Midbrain (tissue), 1 donor: ENCODE measurements around the gene DPYSL5.

Source experiments
- DNase-seq: peaks from one replicate; lab custom pipeline; 2025; lab: John Stamatoyannopoulos, UW

DPYSL5 gene

DNA sequence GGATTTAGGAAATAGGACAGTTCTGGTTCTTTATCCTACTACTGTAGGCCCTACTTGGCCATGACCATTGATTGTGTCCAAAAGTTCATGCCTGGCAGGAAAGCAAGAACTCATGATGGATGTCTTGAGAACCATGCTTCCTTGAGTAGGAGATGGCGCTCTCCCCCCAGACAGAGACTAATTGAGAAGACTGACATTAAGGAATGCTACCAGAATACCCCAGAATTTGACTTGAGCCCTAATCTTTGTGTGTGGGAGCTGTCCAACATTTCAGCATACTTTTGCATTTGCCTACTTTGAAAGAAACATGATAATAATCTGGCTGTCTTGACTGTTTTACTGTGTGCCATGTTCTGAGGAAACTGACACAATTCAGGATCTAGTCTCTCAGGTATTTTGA lies 145.8 kb downstream of the DPYSL5 start:
- DNase-seq, result no peak

DNA sequence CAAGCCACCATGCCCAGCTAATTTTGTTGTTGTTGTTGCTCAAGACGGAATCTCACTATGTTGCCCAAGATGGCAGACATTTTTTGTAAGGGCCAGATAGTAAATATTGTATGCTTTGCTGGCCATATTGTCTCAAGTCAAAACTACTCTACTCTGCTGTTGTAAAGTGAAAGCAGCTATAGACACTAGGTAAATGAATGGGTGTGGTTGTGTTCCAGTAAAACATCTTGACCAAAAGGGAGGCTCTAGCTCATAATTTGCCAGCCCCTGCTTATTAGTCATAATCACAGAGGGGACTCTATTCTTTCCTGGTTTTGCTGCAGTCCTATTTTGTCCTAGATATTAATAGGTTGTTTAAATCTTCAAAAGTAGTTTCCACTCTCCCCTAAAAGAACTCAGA lies 147.1 kb downstream of the DPYSL5 start:
- DNase-seq, result no peak

DNA sequence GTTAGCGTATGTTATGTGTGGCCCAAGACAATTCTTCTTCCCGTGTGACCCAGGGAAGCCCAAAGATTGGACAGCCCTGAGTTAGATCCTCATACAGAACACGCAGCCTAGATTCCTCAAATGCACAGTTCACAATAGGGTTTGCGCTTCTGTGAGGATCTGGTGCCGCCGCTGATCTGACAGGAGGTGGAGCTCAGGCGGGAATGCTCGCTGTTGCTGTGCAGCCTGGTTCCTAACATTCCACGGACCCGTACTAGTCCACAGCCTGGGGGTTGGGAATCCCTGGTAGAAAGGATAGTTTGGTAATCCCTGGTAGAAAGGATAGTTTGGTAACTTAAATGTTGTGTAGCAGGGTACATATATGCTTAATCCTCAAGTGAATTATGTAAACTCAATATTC lies 149.5 kb downstream of the DPYSL5 start:
- no peak for DNase-seq

DNA sequence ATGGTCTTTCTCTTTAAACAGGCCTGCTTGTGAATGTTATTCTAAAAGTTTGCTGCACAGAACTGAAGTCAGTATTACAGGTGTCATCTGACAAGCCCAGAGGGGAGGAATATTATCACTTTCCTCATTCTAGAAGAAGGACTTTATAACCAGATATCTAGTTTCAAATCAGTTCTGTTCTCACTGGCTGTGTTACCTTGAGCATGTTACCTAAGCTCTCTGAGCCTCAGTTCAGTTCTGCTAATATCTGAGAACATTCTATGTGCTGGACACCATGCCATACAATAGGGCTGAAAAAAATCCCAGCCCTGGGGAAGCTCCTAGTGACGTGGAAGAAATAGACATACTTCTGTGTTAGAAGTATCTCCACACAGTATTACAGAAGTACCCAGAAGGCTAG lies 150.4 kb downstream of the DPYSL5 start:
- no peak for DNase-seq
